Sciatic nerve (tissue), 2 donors: Measurements from ENCODE around the gene ZNF792. TPM values are rescaled to one million over a fixed set of nuclear protein-coding genes. Genes with fewer than 3 reads are reported as not detected.
A peak's percentile ranks its signal among the peaks of the same experiment; 100 is the strongest.
"Not testable (repeated sequence)": the region's sequence is repeated elsewhere in the genome, so short reads cannot be mapped to it uniquely, and the experiment has no call there.

ENCODE experiments used
- ATAC-seq: fragments of 200-7000 bp; cut with Tn5 transposase; one replicate; pipeline ENCODE4 v1.9.1; 2020; ENCODE audit warnings: mild to moderate bottlenecking, moderate library complexity
- DNase-seq: peaks from one replicate; pipeline ENCODE4 v3.0.0-alpha.2; 2020; ENCODE audit warnings: low spot score
- intact Hi-C: fragments of 100-400 bp; cut with DNase I; formaldehyde crosslinking; loops from one replicate; pipeline ENCODE4 v1.14.2; 2022
- total RNA-seq: library from RNA; stranded (reverse); fragmentation: NEBNext Ultra II Directional; extraction: Animal tissue kit (Norgen Biotek cat#: 25700); gene quantifications from one replicate; pipeline ENCODE4 v1.2.1, GENCODE V29; 2021
- donor health status: DM: no; HTN: no; CAD: no.
- donor health status: DM: no; HTN: no; CAD: no.

Gene ZNF792
- total RNA-seq, 1 donor from 2014 or later, result 9.0 TPM

DNA sequence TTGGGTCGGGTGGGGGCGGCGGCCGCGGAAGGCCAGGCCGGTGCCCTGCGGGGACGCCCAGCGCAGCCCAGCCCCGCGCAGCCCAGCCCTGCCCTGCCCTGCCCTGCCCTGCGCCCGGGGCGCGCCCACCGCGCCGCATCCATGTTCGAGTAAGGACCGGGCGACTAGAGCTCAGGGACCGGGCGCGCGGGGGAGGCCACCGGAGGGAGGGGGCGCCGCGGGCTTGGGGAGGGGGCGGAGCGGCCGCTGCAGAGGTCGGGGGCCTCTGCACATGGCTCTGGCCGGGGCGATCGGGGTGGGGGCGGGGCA lies 36.3 kb upstream of the ZNF792 start:
- ATAC-seq, result no peak
- DNase-seq, result no peak
- intact Hi-C loops, result no loop called here

GRCh38 chr19:34999498-35000337 lies 35.7 kb upstream of the ZNF792 start, which contains the start of gene GRAMD1A:
GRAMD1A (plus strand) TSS chr19:35000323; CDS start chr19:35000479, 156 bp downstream.
- ATAC-seq, result peak; percentile 96
- DNase-seq, result peak; percentile 93
- intact Hi-C loops, result no loop called here

DNA sequence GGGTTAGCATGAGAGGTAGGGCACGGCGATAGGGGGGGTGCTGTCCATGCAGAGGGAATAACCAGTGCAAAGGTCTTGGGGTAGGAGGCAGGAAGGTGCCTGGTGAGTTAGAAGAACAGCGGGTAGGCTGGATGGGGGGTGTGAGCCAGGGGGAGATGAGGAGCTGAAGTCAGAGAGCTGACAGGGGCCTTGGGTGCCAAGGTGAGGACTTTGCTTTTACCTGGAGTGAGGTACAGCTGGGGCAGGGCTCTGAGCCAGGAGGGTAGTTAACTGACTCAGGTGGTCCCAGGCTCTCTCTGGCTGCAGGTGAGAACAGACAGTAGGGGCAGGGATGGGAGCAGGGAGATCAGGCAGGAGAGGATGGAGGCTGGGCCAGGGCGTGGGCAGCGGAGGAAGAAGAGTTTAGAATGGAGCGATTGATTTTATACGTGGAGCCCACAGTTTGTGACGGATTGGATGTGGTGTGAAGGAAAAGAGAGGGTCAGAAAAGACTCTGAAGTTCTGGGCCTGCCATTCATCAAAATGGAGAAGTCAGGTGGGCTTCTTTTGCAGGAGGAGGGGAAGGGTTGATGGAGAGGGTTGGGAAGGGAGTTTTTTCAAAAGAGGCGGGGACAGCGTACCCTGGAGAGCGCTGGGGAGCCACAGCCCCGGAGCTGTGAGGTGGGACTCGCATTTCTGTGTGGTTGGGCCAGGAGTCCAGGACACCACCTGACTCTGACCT lies 34.9 kb upstream of the ZNF792 start:
- no peak for DNase-seq

GRCh38 chr19:34998224-34998623 lies 34.2 kb upstream of the ZNF792 start:
- ATAC-seq, DNase-seq, intact Hi-C loops: not testable (repeated sequence)

More for the DNA sequence above, 34.9 kb upstream of the ZNF792 start:
- intact Hi-C loops, result no loop called here
- ATAC-seq, result no peak

GRCh38 chr19:34997071-34997617 lies 33.1 kb upstream of the ZNF792 start:
- ATAC-seq (no peak), DNase-seq (no peak)
- intact Hi-C loops, result no loop called here

GRCh38 chr19:34995551-34995950 lies 31.5 kb upstream of the ZNF792 start:
- intact Hi-C loops, result no loop called here
- ATAC-seq, result no peak
- DNase-seq, result no peak

- ATAC-seq (peak; percentile 38), DNase-seq (no peak)
- intact Hi-C loops, result no loop called here
These were observed 30.9 kb upstream of the ZNF792 start for GRCh38 chr19:34994643-34995541.

- ATAC-seq, result no peak
- no peak for DNase-seq
- intact Hi-C loops, result no loop called here
These were observed 30.2 kb upstream of the ZNF792 start for GRCh38 chr19:34994286-34994642.

- ATAC-seq, DNase-seq, intact Hi-C loops: not testable (repeated sequence)
These were observed 28.6 kb upstream of the ZNF792 start for GRCh38 chr19:34992582-34992981.

DNA sequence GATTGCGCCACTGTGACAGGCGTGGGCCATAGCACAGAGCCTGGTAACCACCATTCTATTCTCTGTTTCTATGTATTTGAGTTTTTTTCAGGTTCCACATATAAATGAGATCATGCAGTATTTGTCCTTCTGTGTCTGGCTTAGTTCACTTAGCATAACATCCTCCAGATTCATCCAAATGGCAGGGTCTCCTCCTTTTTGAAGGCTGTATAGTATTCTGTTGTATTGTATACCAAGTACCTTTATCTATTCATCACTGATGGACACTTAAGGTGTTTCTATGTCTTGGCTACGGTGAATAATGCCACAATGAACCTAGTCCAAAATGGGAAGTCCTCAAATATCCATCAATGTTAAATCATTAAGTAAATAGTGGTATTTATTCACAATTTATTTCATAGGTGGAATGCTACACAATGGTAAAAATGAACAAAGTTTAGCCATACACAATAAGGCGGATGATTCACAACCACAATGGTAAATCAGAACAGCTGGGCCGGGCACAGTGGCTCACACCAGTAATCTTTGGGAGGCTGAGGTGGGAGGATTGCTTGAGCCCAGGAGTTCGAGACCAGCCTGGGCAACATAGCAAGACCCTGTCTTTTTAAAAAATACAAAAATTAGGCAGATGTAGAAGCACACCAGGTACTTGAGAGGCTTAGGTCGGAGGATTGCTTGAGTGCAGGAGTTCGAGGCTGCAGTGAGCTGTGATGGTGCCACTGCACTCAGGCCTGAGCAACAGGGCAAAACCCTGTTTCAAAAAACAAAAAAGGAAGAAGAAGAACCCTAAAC lies 27.7 kb upstream of the ZNF792 start:
- intact Hi-C loops, result no loop called here
- DNase-seq, result no peak
- no peak for ATAC-seq

- no peak for ATAC-seq
- intact Hi-C loops, result no loop called here
- no peak for DNase-seq
These were observed 26.7 kb upstream of the ZNF792 start for GRCh38 chr19:34990578-34991192.

DNA sequence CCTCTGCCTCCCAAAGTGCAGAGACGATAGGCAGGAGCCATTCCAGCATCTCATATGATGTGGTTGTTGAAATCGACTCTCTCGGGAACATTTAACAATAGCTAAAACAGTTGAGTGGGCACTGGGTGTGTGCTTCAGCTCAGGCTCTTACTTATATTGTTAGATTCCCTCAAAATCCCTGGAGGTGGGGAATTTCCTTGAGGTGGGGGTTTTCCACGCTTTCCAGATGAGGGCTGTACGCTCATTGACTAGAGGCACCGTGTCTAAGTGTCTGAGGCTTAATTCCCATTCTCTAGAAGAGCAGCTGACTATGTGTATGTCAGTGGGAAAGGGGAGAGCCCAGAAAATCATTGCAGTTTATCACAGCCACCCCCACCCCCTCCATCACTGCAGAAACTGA lies 25.3 kb upstream of the ZNF792 start:
- no peak for DNase-seq
- ATAC-seq, result no peak
- intact Hi-C loops, result no loop called here

DNA sequence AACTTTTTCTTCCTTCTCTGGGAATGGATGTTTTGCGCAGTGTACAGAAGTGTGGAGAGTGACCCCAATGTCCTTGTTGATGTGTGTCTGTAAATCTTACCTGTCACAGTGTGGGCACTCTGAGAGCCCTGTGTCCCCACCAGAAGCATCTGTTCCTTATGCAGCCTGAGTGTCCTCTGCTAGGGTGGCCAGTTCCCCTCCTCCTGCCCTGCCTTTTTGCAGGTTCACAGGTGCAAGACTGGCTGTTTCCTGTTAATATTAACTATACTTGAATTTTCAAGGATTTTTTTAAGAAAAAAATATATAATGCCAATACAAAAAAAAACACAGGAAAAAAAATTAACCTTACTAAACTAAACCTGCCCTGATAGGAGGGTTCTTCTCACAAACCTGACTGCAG lies 24.1 kb upstream of the ZNF792 start:
- intact Hi-C loops, result no loop called here
- ATAC-seq, result no peak
- no peak for DNase-seq

DNA sequence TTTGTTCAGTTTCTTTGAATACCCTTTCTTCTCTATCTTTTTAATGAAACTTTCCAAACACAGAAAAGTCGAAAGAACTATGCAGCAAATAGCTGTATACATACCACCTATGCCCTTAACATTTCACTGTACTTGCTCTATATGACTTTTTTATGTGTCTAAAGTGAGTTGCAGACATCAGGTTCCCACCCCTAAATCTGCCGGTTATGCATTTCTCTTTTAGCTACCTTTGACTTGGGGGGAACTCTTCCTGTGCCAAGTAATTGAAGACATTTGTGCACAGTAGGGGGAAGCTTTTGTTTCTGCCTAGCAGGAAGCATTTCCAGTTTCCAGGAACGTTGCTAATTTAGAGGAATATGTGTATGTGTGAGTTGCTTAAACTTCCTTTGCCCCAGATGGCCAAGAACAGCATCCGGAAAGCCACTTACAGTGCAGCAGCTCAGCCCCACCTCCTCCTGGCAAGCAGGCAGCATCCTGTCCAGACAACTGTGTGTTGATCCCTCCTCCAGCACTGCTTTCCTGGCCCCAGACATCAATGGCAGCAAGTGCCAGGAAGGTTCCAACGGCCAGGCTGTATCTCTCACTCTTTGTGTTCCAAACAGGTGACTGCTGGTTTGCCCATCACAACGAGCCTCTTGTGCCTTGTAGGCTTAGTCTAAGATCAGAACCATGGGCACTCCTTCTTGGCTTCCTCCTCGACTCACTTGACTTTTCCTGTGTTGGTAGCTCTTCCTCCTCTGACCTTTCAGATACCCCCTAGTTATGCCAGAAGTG lies 21.4 kb upstream of the ZNF792 start:
- no peak for DNase-seq
- intact Hi-C loops, result no loop called here
- ATAC-seq, result peak; percentile 79

DNA sequence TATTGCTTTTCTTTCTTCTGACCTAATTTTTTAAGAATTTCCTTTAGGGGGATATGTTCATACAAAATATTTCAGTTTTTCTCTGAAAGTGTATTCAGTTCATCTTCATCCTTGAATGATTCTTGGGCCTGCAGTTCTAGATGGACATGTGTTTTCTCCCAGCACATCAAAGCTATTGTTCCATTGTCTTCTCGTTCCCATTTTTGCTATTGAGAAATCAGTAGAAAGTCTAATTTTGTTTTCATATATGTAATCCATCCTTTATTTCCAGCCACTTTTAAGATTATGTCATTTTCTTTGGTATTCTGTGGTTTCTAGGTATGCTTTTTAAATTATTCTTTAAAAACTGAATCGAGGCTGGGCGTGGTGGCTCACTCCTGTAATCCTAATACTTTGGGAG lies 20.3 kb upstream of the ZNF792 start:
- no peak for DNase-seq
- intact Hi-C loops, result no loop called here
- no peak for ATAC-seq

DNA sequence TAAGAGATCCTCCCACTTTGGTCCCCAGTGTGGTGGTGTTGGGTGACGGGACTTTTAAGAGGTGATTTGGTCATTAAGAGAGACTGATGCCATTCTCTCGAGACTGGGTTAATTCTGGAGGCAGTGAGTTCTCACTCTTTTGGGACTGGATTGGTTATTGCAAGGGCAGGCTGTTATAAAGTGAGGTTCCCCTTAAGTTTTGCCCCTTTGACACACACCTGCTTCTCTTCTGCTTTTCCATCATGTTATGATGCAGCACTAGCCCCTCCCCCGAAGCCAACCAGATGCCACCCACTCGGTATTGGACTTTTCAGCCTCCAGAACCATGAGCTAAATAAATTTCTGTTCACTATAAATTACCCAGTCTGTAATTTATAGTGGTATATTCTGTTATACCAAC lies 19.8 kb upstream of the ZNF792 start:
- ATAC-seq, result no peak
- intact Hi-C loops, result no loop called here
- no peak for DNase-seq

GRCh38 chr19:34982275-34982674 lies 18.2 kb upstream of the ZNF792 start:
- DNase-seq, result no peak
- intact Hi-C loops, result no loop called here
- no peak for ATAC-seq
